GM12865 (cell line): ENCODE measurements around the gene PITX2.

Source experiments
- DNase-seq: peaks from one replicate; pipeline ENCODE4 v3.0.0; 2010; ENCODE audit warnings: low read depth
- H3K4me3 ChIP-seq: 2 replicates; pipeline ENCODE4 v1.5.1; 2011; ENCODE audit warnings: mild to moderate bottlenecking, low read depth, low read length, control low read depth
- TF ChIP-seq, protein P1 (sequence below): IDR thresholded peaks from 2 replicates; pipeline ENCODE4 v1.5.1; 2011; ENCODE audit warnings: low read length, control low read depth, low read depth, inconsistent platforms; ENCODE audit not compliant: insufficient read depth; ENCODE audit errors: missing control alignments

PITX2 gene

DNA sequence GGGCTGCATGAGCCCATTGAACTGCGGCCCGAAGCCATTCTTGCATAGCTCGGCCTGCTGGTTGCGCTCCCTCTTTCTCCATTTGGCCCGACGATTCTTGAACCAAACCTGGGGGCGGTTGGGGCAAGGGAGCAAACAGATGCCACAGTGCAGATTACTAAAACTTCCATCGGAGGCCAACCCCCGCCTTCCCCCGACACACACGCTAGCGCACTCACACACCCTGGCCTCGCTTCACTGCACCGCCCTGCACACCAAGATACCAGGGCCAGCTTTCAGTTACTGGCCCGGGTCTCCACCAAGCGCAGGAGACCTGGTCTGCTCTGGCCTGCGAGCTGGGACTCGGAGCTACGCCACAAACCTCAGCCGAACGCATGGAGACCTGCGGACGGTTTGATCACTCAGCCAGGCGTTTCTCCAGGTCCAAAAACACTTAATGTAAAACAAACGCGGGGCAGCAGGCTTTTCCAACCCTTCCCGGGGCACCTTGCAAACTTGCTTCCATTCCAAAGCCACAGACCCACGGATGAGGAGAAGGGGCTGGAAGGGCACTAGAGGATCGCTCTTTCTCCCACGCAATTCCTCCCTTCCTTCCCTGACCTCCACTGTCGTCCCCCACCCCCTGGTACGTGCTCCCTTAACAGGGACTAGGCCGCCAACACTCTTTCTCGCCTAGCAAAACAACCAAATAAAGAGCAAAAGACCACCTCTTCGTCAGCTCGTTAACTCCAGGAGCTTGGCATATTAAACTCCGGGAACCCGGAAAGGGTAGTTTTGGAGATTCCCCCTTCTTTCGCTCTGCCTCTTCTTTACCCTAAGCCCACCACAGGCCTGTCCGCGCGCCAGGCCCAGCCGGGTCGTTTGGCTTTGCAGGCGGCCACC, 4.1 kb downstream of the PITX2 start:
- TF ChIP-seq, protein P1, sequence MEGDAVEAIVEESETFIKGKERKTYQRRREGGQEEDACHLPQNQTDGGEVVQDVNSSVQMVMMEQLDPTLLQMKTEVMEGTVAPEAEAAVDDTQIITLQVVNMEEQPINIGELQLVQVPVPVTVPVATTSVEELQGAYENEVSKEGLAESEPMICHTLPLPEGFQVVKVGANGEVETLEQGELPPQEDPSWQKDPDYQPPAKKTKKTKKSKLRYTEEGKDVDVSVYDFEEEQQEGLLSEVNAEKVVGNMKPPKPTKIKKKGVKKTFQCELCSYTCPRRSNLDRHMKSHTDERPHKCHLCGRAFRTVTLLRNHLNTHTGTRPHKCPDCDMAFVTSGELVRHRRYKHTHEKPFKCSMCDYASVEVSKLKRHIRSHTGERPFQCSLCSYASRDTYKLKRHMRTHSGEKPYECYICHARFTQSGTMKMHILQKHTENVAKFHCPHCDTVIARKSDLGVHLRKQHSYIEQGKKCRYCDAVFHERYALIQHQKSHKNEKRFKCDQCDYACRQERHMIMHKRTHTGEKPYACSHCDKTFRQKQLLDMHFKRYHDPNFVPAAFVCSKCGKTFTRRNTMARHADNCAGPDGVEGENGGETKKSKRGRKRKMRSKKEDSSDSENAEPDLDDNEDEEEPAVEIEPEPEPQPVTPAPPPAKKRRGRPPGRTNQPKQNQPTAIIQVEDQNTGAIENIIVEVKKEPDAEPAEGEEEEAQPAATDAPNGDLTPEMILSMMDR = no peak
- no peak for DNase-seq
- no peak overlapping the region for H3K4me3 ChIP-seq

- TF ChIP-seq, protein P1 = no peak
- DNase-seq = no peak
- H3K4me3 ChIP-seq = no peak overlapping the region
These were observed 5.0 kb downstream of the PITX2 start for GRCh38 chr4:110617646-110618580.

- no peak overlapping the region for H3K4me3 ChIP-seq
- TF ChIP-seq, protein P1 = no peak
- no peak for DNase-seq
These were observed 5.7 kb downstream of the PITX2 start for GRCh38 chr4:110617075-110617640.

DNA sequence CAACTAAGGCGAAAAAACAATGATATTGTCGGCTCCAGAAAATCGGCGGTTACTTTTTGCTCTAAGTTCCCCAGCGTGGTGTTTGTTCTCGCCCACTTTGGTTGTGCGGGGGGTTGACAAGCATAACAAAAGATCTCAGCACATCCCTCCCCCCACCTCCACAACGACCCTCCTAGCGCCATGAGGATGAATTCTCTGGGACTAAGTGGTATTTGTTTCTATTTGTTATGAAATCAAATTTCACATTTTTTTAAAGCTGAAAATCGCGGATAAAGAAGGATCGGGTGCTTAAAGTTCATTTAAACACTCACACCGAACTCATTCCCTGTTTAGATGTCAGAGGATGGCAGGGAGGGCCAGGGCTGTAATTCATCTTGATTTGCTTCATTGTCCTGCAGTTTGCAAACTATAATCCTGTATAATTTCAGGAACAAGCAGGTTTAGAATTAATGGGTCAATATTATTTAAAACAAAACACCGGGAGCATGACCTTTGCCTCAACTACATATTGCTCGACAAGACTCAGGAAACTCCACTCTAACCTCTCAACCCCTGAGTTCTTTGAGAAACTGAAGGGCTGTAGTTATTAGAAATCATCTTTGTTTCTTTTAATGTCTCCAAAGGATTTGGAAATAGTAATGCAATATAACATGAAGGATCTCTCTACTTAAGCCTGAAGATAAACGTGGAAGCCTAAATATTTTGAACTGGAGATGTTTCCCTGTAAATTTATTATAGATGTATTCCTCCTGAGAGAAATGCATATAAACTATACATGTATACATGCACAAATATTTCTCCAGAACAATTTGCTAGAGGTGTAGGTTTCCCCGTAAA, 6.4 kb downstream of the PITX2 start:
- no peak for DNase-seq
- TF ChIP-seq, protein P1 = no peak
- H3K4me3 ChIP-seq = no peak overlapping the region

- DNase-seq = no peak
- H3K4me3 ChIP-seq = no peak overlapping the region
- TF ChIP-seq, protein P1 = no peak
These were observed 7.3 kb downstream of the PITX2 start for GRCh38 chr4:110615353-110616237.
